Measurements from ENCODE around the gene PHLDB3.

PHLDB3 gene

GRCh38 chr19:43483281-43483680 is 21.3 kb downstream of the PHLDB3 start:
- Histone ChIP-seq H3K4me1 (ENCODE audit: control insufficient read depth, insufficient read depth, low read length, poor library complexity, severe bottlenecking) (no peaks in the 10 kb centered on the region), H3K4me3 (ENCODE audit: insufficient read depth, low read depth, low read length, poor library complexity, severe bottlenecking) (no peak overlapping the region), H3K27me3 (replicated peaks; ENCODE audit: control insufficient read depth, insufficient read depth, low read length, poor library complexity, severe bottlenecking) (no peaks in the 10 kb centered on the region), H3K27ac (ENCODE audit: insufficient read depth, low read length, poor library complexity, severe bottlenecking) (no peak overlapping the region), H3K9me3 (ENCODE audit: control insufficient read depth, low read length) (no peaks in the 10 kb centered on the region), H3K36me3 (ENCODE audit: control insufficient read depth, insufficient read depth, low read length) (peaks cover 4% of the 10 kb centered on the region)
- no peak for DNase-seq

GRCh38 chr19:43482193-43482592 is 22.4 kb downstream of the PHLDB3 start:
- no peaks in the 10 kb centered on the region for H3K9me3 ChIP-seq (ENCODE audit: control insufficient read depth, low read length)
- no peak overlapping the region for H3K4me3 ChIP-seq (ENCODE audit: insufficient read depth, low read depth, low read length, poor library complexity, severe bottlenecking)
- no peaks in the 10 kb centered on the region for H3K4me1 ChIP-seq (ENCODE audit: control insufficient read depth, insufficient read depth, low read length, poor library complexity, severe bottlenecking)
- DNase-seq, result no peak
- peaks cover 9% of the 10 kb centered on the region for H3K36me3 ChIP-seq (ENCODE audit: control insufficient read depth, insufficient read depth, low read length)
- H3K27ac ChIP-seq (ENCODE audit: insufficient read depth, low read length, poor library complexity, severe bottlenecking), result no peak overlapping the region
- no peaks in the 10 kb centered on the region for H3K27me3 ChIP-seq (replicated peaks; ENCODE audit: control insufficient read depth, insufficient read depth, low read length, poor library complexity, severe bottlenecking)

- DNase-seq, result no peak
- no peak overlapping the region for H3K27ac ChIP-seq (ENCODE audit: insufficient read depth, low read length, poor library complexity, severe bottlenecking)
- no peaks in the 10 kb centered on the region for H3K9me3 ChIP-seq (ENCODE audit: control insufficient read depth, low read length)
- H3K27me3 ChIP-seq (replicated peaks; ENCODE audit: control insufficient read depth, insufficient read depth, low read length, poor library complexity, severe bottlenecking), result no peaks in the 10 kb centered on the region
- H3K4me1 ChIP-seq (ENCODE audit: control insufficient read depth, insufficient read depth, low read length, poor library complexity, severe bottlenecking), result no peaks in the 10 kb centered on the region
- H3K36me3 ChIP-seq (ENCODE audit: control insufficient read depth, insufficient read depth, low read length), result peaks cover 9% of the 10 kb centered on the region
- H3K4me3 ChIP-seq (ENCODE audit: insufficient read depth, low read depth, low read length, poor library complexity, severe bottlenecking), result no peak overlapping the region
Measured at GRCh38 chr19:43481701-43482100, 22.8 kb downstream of the PHLDB3 start.

DNA sequence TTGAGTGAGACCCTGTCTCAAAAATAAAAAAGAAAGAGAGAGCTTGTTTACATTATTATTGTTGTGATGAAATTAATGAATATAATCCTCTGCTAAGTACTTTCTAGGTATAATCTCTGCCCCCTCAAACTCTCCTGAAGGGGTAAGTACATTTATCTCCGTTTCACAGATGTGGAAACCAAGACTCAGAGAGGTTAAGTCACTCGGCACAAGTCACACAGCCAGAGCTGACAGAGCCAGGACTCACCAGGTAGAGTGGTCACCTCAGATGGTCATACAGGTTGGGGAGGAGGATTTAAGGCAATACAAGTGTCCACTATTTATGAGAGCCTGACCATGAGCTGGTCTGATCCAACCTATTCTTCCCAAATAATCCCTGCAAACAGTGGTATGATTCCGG is 24.0 kb downstream of the PHLDB3 start:
- H3K4me1 ChIP-seq (ENCODE audit: control insufficient read depth, insufficient read depth, low read length, poor library complexity, severe bottlenecking), result peaks cover 5% of the 10 kb centered on the region
- no peak overlapping the region for H3K4me3 ChIP-seq (ENCODE audit: insufficient read depth, low read depth, low read length, poor library complexity, severe bottlenecking)
- H3K27me3 ChIP-seq (replicated peaks; ENCODE audit: control insufficient read depth, insufficient read depth, low read length, poor library complexity, severe bottlenecking), result no peaks in the 10 kb centered on the region
- DNase-seq, result no peak
- peaks cover 9% of the 10 kb centered on the region for H3K36me3 ChIP-seq (ENCODE audit: control insufficient read depth, insufficient read depth, low read length)
- no peaks in the 10 kb centered on the region for H3K9me3 ChIP-seq (ENCODE audit: control insufficient read depth, low read length)
- H3K27ac ChIP-seq (ENCODE audit: insufficient read depth, low read length, poor library complexity, severe bottlenecking), result no peak overlapping the region

GRCh38 chr19:43479961-43480561 is 24.5 kb downstream of the PHLDB3 start:
- no peaks in the 10 kb centered on the region for H3K27me3 ChIP-seq (replicated peaks; ENCODE audit: control insufficient read depth, insufficient read depth, low read length, poor library complexity, severe bottlenecking)

DNA sequence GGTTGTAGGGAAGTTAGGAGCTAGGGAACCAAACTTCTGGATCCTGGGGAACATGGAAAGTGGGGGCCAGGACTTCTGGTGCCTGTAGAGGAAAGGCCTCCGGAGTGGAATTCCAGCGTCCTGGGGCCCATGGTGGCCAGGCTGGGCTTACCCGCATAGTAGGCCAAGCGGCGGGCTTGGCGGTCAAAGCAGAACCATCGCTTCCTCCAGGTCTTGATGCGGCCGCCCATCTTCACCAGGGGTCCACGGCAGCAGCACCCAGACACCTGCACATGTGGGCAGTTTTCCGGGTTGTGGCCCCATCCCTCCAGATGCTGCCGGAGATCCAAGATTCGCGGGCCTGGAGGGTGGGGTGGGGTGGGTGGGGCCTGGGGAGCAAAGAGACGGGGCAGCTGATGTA is 25.3 kb downstream of the PHLDB3 start:
- H3K36me3 ChIP-seq (ENCODE audit: control insufficient read depth, insufficient read depth, low read length), result peaks cover 9% of the 10 kb centered on the region
- no peaks in the 10 kb centered on the region for H3K27me3 ChIP-seq (replicated peaks; ENCODE audit: control insufficient read depth, insufficient read depth, low read length, poor library complexity, severe bottlenecking)
- H3K9me3 ChIP-seq (ENCODE audit: control insufficient read depth, low read length), result no peaks in the 10 kb centered on the region

More at GRCh38 chr19:43479961-43480561, 24.5 kb downstream of the PHLDB3 start:
- no peak for DNase-seq
- Histone ChIP-seq H3K4me1 (ENCODE audit: control insufficient read depth, insufficient read depth, low read length, poor library complexity, severe bottlenecking) (peaks cover 8% of the 10 kb centered on the region), H3K9me3 (ENCODE audit: control insufficient read depth, low read length) (no peaks in the 10 kb centered on the region), H3K27ac (ENCODE audit: insufficient read depth, low read length, poor library complexity, severe bottlenecking) (no peak overlapping the region), H3K4me3 (ENCODE audit: insufficient read depth, low read depth, low read length, poor library complexity, severe bottlenecking) (no peak overlapping the region), H3K36me3 (ENCODE audit: control insufficient read depth, insufficient read depth, low read length) (peaks cover 9% of the 10 kb centered on the region)

GRCh38 chr19:43478323-43478722 is 26.2 kb downstream of the PHLDB3 start:
- Histone ChIP-seq H3K4me3 (ENCODE audit: insufficient read depth, low read depth, low read length, poor library complexity, severe bottlenecking) (no peak overlapping the region), H3K4me1 (ENCODE audit: control insufficient read depth, insufficient read depth, low read length, poor library complexity, severe bottlenecking) (peaks cover 14% of the 10 kb centered on the region), H3K27ac (ENCODE audit: insufficient read depth, low read length, poor library complexity, severe bottlenecking) (no peak overlapping the region), H3K36me3 (ENCODE audit: control insufficient read depth, insufficient read depth, low read length) (peaks cover 9% of the 10 kb centered on the region), H3K9me3 (ENCODE audit: control insufficient read depth, low read length) (no peaks in the 10 kb centered on the region), H3K27me3 (replicated peaks; ENCODE audit: control insufficient read depth, insufficient read depth, low read length, poor library complexity, severe bottlenecking) (no peaks in the 10 kb centered on the region)
- DNase-seq, result no peak

More for the DNA sequence above, 25.3 kb downstream of the PHLDB3 start:
- Histone ChIP-seq H3K4me3 (ENCODE audit: insufficient read depth, low read depth, low read length, poor library complexity, severe bottlenecking) (no peak overlapping the region), H3K27ac (ENCODE audit: insufficient read depth, low read length, poor library complexity, severe bottlenecking) (no peak overlapping the region), H3K4me1 (ENCODE audit: control insufficient read depth, insufficient read depth, low read length, poor library complexity, severe bottlenecking) (peaks cover 14% of the 10 kb centered on the region)
- DNase-seq, result no peak

- H3K4me3 ChIP-seq (ENCODE audit: insufficient read depth, low read depth, low read length, poor library complexity, severe bottlenecking), result no peak overlapping the region
- DNase-seq, result no peak
- no peaks in the 10 kb centered on the region for H3K27me3 ChIP-seq (replicated peaks; ENCODE audit: control insufficient read depth, insufficient read depth, low read length, poor library complexity, severe bottlenecking)
- H3K27ac ChIP-seq (ENCODE audit: insufficient read depth, low read length, poor library complexity, severe bottlenecking), result no peak overlapping the region
- H3K4me1 ChIP-seq (ENCODE audit: control insufficient read depth, insufficient read depth, low read length, poor library complexity, severe bottlenecking), result peaks cover 14% of the 10 kb centered on the region
- H3K9me3 ChIP-seq (ENCODE audit: control insufficient read depth, low read length), result no peaks in the 10 kb centered on the region
- H3K36me3 ChIP-seq (ENCODE audit: control insufficient read depth, insufficient read depth, low read length), result peaks cover 9% of the 10 kb centered on the region
Measured at GRCh38 chr19:43476606-43477005, 27.9 kb downstream of the PHLDB3 start.

DNA sequence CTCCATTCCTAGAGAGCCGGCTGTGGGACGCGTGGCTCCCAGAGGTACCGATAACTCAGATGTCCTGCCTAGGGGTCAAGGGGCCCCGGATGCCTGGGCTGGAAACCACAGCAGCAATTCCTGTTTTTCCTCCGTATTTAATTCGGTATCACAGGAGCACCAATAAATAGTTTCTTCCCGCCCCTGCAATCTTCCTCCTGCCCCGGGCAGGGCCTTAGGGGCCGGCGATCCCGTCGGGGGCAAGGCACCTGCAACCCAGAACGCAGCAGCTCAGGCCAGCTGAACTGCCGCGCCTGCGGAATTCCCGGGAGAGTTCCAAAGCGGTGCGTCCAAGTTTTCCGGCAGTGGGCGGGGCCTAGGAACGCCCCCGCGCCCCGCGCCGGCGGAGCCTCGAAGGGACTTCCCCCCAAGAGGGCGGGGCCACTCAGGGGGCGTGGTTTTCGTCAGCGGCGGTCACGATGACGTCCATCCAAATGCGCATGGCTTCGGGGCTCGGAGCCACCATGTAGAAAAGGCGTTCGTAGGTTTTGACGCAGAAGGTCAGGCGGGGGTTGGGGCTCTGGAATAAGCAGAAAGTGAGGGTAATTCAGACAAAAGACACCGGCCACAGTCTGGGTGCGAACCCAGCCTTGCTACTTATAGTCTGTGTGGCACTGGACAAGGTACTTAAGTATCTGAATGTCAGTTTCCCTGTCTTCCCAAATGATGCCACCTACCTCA is 29.4 kb downstream of the PHLDB3 start:
- Histone ChIP-seq H3K36me3 (ENCODE audit: control insufficient read depth, insufficient read depth, low read length) (peaks cover 5% of the 10 kb centered on the region), H3K4me1 (ENCODE audit: control insufficient read depth, insufficient read depth, low read length, poor library complexity, severe bottlenecking) (peaks cover 14% of the 10 kb centered on the region), H3K9me3 (ENCODE audit: control insufficient read depth, low read length) (no peaks in the 10 kb centered on the region), H3K27ac (ENCODE audit: insufficient read depth, low read length, poor library complexity, severe bottlenecking) (peak overlapping the region; percentile 79), H3K4me3 (ENCODE audit: insufficient read depth, low read depth, low read length, poor library complexity, severe bottlenecking) (peak overlapping the region; percentile 47), H3K27me3 (replicated peaks; ENCODE audit: control insufficient read depth, insufficient read depth, low read length, poor library complexity, severe bottlenecking) (no peaks in the 10 kb centered on the region)
- DNase-seq, result peak; percentile 90 to 95 (median 92)

GRCh38 chr19:43474487-43474886 is 30.1 kb downstream of the PHLDB3 start:
- H3K4me3 ChIP-seq (ENCODE audit: insufficient read depth, low read depth, low read length, poor library complexity, severe bottlenecking), result no peak overlapping the region

More at GRCh38 chr19:43474487-43474886, 30.1 kb downstream of the PHLDB3 start:
- no peak for DNase-seq
- Histone ChIP-seq H3K4me1 (ENCODE audit: control insufficient read depth, insufficient read depth, low read length, poor library complexity, severe bottlenecking) (peaks cover 17% of the 10 kb centered on the region), H3K9me3 (ENCODE audit: control insufficient read depth, low read length) (no peaks in the 10 kb centered on the region), H3K27ac (ENCODE audit: insufficient read depth, low read length, poor library complexity, severe bottlenecking) (peak overlapping the region; percentile 79), H3K36me3 (ENCODE audit: control insufficient read depth, insufficient read depth, low read length) (peaks cover 5% of the 10 kb centered on the region), H3K27me3 (replicated peaks; ENCODE audit: control insufficient read depth, insufficient read depth, low read length, poor library complexity, severe bottlenecking) (no peaks in the 10 kb centered on the region)
